GM19023 (cell line): ENCODE results near the gene SPAAR.
"Not testable (repeated sequence)": the region's sequence is repeated elsewhere in the genome, so short reads cannot be mapped to it uniquely, and the experiment has no call there.

ENCODE experiments used
- ATAC-seq: cut with Tn5 transposase; IDR thresholded peaks from one replicate; pipeline ENCODE4 v1.9.1; 2021; ENCODE audit warnings: mild to moderate bottlenecking, moderate library complexity; ENCODE audit not compliant: unreplicated experiment

SPAAR gene

GRCh38 chr9:35903049-35903448 is 6.2 kb upstream of the SPAAR start:
- no peak for ATAC-seq

GRCh38 chr9:35904338-35904737 is 5.0 kb upstream of the SPAAR start:
- no peak for ATAC-seq

DNA sequence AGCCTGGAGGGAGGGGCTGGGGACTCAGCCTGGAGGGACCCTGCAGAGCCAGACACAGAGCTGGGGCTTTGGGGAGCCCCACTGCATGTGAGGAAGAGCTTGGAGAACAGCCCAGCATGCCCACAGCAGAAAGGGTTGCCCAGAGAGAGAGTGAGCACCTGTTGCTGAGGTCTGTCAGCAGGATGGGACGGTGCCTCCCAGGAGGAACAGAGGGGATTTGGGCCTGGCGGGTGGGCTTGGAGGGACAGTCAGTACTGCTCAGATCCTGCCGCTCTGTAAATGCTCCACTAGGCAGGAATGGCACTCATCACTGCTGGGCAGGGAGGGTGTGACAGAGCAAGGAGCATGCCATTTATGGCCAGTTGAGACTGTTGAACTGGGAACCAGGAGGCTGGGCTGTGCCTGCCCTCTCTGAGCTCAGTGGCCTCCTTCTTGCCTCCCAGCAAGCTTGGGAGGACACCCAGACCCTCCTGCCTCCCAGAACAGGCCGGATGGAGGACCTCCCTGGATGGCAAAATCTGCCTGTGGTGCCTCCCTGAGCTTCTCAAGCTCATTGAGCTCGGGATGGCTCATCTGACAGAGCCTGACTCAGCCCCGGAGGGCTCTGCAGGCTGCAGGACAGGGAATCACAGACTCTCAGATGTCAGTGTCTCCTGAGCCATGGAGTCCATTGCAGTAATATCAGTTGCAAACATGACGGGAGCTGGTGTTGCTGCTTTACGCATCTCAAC is 4.1 kb upstream of the SPAAR start:
- ATAC-seq: no peak

DNA sequence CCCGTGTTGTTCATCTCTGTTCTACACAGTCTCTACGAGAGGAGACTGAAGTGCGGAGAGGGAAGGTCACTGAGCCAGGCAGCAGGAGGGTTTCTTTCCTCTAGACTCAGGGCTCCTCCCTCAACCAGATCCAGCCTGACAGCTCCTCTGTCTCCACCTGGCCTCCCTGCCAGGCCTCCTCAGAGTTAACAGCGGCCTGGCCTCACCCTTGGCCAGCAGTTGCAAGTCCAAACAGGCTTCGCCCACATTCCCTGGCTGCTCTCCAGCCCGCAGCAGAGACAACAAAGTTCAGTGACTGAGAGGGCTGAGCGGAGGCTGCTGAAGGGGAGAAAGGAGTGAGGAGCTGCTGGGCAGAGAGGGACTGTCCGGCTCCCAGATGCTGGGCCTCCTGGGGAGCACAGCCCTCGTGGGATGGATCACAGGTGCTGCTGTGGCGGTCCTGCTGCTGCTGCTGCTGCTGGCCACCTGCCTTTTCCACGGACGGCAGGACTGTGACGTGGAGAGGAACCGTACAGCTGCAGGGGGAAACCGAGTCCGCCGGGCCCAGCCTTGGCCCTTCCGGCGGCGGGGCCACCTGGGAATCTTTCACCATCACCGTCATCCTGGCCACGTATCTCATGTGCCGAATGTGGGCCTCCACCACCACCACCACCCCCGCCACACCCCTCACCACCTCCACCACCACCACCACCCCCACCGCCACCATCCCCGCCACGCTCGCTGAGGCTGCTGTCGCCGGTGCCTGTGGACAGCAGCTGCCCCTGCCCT is 3.2 kb upstream of the SPAAR start, which contains the start of gene HRCT1:
TSS of gene HRCT1 (plus strand) at position 291 of the 768 bp plus-strand sequence. CDS start at position 377, 86 bp downstream.
- no peak for ATAC-seq

DNA sequence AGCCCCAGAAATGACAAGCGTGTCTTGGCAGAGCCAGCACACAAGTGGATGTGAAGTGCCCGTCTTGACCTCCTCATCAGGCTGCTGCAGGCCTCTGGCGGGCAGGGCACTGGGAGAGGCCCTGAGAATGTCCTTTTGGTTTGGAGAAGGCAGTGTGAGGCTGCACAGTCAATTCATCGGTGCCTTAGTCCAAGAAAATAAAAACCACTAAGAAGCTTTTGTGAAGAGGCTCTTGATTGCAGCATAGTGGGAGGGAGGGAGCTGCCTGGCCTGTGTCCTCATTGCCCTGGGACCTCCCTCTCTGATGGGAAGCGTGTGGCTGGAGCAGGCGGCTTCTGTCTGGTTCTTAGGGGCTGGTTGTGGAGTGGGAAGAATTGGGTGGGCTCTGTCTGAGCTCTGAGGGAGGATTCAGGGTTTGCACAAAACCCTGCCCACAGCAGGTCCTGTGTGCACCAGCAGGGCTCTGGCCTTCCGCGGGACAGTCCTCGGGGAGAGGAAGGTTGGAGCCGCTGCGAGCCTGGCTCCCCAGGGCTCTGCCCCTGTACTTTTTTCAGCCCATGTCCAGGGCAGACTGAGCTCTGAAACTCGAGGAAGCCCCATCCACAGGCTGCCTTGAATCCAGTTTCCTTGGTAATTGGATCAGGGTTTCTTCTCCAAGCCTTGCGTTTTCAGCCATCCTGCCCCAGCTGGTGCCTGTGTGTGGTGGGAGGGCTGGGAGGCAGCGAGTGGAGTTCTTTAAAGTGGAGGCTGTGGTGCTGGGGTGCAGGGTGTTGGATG is 2.2 kb upstream of the SPAAR start:
- ATAC-seq: no peak

DNA sequence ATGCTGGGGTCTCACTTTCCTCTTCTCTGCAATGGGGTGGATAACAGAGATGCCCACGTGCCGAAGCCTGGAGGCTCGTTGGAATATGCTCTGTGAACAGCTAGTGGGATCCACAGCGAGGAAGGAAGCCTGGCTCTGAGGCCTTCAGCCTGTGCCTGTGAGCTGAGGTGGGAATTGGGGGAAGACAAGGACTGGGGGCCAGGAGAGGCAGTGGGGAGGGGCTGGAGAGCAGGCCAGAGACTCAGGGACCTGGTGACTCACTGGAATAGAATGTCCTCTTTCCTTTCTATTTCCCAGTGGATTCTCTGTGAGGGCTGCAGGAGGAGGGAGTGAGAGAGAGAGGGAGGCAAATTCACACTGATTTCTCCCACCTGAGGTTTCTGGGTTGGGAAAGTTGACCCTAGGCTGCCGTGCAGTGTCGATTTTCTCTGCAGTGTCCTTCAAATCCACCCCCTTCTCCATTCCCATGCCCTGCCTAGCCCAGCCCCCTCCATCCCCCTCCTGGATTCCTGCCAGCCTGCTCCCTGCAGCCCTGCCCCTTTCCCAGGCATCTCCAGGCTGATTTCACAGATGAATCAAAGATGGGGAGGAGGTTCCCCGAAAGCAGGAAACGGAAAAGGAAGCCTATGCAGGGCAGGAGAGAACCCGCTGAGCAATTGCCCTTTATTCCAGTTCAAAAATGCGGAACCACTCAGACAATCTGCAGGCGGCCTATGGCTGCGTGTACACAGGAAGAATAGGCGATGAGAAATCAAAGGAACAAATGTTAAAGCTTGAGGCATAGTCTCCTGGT is 1.4 kb upstream of the SPAAR start:
- ATAC-seq: no peak

- ATAC-seq: no peak
Measured at GRCh38 chr9:35908504-35909125, 675 bp upstream of the SPAAR start.

- ATAC-seq: no peak
Measured at GRCh38 chr9:35909687-35910612, 660 bp downstream of the SPAAR start.

- no peak for ATAC-seq
Measured at GRCh38 chr9:35910613-35911359, 1.5 kb downstream of the SPAAR start.

DNA sequence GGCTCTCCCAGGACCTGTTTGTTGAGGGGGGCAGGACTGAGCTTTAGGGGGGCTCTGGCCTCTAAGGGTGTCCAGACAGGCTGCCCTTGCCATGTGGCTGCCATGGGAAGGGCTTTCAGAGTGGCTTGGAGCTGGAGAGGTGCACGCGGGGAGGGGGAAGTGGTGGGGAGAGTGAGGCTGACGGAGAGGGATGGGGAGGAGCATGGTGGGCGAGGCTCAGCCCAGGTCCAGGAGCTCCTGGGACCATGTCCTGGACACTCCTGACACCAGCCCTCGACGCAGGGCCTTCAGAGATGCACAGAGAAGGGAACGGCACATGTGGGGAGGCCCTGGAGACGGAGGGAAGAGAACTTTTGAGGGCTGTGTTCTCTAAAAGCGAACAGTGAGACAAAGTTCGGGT is 2.4 kb downstream of the SPAAR start:
- no peak for ATAC-seq

GRCh38 chr9:35912791-35913400 is 3.6 kb downstream of the SPAAR start:
- ATAC-seq: no peak

GRCh38 chr9:35913429-35913828 is 4.1 kb downstream of the SPAAR start:
- ATAC-seq: not testable (repeated sequence)

GRCh38 chr9:35914301-35914807 is 5.1 kb downstream of the SPAAR start:
- no peak for ATAC-seq

DNA sequence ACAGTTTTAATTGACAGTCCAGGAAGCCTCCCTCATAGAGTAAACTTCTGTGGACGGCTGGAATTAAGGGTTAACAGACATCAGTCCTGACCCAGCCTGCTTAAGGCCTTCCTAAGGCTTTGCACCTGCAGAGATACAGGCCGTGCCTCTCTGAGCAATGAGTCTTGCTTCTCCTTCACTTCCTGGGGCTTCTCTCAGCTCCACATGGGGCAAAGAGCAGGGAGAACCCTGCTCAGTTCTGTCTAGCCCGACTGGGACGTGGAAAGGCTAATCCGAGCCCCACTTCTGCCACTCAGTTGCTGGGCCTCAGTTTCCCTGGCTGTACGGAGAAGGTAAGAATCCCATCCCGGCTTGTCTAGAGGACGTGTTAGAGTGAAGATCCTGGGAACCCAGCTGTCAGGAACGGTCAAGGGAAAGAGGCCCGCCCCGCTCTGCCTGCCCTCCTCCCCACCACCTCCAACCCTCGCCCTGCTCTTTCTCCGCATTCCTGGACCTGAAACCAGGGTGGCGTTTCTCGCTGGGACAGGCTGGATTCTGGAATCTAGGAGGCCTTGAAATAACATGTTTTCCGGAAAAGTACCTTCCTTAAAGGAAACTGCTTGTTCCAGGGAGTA is 6.5 kb downstream of the SPAAR start:
- no peak for ATAC-seq

GRCh38 chr9:35917261-35917660 is 8.0 kb downstream of the SPAAR start:
- ATAC-seq: no peak

- ATAC-seq: no peak
Measured at GRCh38 chr9:35918780-35919179, 9.5 kb downstream of the SPAAR start.

- no peak for ATAC-seq
Measured at GRCh38 chr9:35919212-35920008, 10.1 kb downstream of the SPAAR start.
